Mononuclear cell (primary cell): ENCODE data around the gene ADPGK. TPM values are rescaled to one million over a fixed set of nuclear protein-coding genes. Genes with fewer than 3 reads are reported as not detected.
"Not testable (repeated sequence)": the region's sequence is repeated elsewhere in the genome, so short reads cannot be mapped to it uniquely, and the experiment has no call there.

Experiments
- H3K27me3 ChIP-seq: 2 replicates; pipeline ENCODE4 v1.6.0; 2011; ENCODE audit warnings: low read length, control low read depth; ENCODE audit not compliant: insufficient read depth
- H3K4me1 ChIP-seq: 2 replicates; pipeline ENCODE4 v1.5.1; 2011; ENCODE audit warnings: mild to moderate bottlenecking, low read length, control low read depth; ENCODE audit not compliant: insufficient read depth
- H3K4me3 ChIP-seq: 2 replicates; pipeline ENCODE4 v1.5.1; 2011; ENCODE audit warnings: mild to moderate bottlenecking, low read length, moderate library complexity
- H3K9me3 ChIP-seq: 2 replicates; pipeline ENCODE4 v1.5.1; 2011; ENCODE audit warnings: low read depth, mild to moderate bottlenecking, control low read depth, low read length
- total RNA-seq: library from RNA; depleted of rRNA; stranded (reverse); fragments of >200 nt; gene quantifications from one replicate; pipeline ENCODE4 v1.2.3, GENCODE V29; 2012

Gene ADPGK
- total RNA-seq, 1 donor: 110 TPM

DNA sequence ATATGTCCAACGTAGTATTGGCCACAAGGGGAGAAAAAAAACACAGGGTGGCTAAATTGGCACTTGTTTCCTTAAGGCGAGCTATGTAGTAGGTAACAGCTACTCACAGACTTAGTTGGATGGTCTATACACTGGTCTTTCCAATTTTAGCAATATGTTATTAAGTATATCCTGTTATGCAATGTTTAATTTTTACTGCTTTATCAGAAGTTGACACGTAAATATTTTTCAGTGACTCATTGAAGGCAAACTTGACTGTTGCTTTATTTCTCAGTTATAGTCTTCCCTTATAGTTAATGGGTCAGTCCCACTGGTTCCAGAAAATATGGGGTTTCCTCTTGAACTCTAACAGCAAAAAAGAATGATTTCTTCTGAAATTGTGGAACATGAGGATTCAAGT is 46.5 kb downstream of the ADPGK start:
- H3K4me1 ChIP-seq: peaks cover 19% of the 10 kb centered on the region
- no peak overlapping the region for H3K4me3 ChIP-seq
- H3K27me3 ChIP-seq: no peaks in the 10 kb centered on the region
- H3K9me3 ChIP-seq: no peaks in the 10 kb centered on the region

DNA sequence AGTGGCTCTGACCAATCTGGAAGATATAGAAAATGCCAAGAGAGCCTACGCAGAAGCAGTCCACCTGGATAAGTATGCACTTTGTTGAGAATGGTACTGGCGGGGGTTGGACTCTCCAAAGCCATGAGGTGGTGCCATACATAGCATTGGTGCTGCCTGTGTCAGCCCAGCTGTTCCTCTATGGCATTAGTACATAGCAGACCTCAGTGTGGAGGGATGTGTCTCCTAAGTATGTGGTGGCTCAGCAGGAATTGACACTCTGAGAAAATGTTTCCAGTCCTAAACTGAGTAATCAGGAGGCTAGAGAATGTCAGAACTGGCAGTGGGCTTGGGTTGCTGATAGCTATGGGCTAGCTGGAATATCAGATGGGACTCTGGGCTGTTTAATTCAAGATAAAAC is 48.4 kb downstream of the ADPGK start:
- no peaks in the 10 kb centered on the region for H3K27me3 ChIP-seq
- H3K4me3 ChIP-seq: no peak overlapping the region
- no peaks in the 10 kb centered on the region for H3K9me3 ChIP-seq
- H3K4me1 ChIP-seq: peaks cover 11% of the 10 kb centered on the region

DNA sequence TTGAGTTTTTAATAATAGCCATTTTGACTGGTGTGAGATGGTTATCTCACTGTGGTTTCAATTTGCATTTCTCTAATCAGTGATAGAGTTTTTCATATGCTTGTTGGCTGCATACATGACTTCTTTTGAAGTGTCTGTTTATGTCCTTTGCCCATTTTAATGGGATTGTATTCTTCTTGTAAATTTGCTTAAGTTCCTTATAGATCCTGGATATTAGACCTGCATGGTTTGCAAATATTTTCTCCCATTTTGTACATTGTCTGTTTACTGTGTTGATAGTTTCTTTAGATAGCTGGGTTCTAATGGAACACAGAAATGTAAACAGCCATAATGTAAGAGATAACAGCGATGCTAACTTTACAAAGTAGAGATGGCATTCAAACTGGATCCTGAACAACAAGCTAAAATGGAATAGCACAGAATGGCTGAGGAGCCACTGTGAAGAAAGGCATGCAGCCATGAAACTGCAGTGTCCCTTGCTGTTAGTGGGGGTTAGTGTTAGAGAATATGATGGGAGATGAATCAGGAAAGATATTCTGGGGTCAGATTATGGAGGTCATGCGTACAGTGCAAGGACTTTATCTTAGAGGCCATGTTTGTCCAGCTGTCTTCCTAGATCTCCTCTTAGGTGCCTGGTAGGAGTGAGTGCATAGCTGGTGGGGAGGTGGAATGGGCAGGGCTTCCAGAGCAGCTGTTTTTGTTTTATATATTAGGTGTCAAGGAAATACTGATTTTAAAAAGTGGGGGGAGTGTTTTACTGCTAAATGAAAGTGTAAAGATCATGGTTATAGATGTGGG is 49.4 kb downstream of the ADPGK start:
- Histone ChIP-seq H3K4me1 (peaks cover 1% of the 10 kb centered on the region), H3K27me3 (no peaks in the 10 kb centered on the region), H3K4me3 (no peak overlapping the region), H3K9me3 (no peaks in the 10 kb centered on the region)

DNA sequence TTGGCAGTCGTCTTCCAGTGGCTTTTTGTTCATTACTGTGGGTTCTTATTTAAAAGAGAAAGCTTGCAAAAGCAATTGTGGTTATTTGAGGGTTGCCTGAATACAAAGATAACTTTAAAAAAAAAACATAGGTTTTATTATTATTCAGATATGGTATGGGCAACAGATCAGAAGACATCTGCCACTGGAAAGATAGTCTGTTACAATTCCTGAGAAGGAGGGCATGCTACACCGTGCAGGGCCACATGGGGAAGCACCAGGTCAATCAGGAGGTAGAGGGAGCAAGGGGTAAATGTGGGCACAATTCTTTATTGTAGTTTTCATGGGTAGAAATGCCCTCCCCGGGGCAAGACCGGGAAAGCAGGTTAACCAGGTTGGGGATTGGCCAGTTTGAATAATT is 51.0 kb downstream of the ADPGK start:
- H3K9me3 ChIP-seq: no peaks in the 10 kb centered on the region
- H3K27me3 ChIP-seq: no peaks in the 10 kb centered on the region
- no peaks in the 10 kb centered on the region for H3K4me1 ChIP-seq
- no peak overlapping the region for H3K4me3 ChIP-seq

DNA sequence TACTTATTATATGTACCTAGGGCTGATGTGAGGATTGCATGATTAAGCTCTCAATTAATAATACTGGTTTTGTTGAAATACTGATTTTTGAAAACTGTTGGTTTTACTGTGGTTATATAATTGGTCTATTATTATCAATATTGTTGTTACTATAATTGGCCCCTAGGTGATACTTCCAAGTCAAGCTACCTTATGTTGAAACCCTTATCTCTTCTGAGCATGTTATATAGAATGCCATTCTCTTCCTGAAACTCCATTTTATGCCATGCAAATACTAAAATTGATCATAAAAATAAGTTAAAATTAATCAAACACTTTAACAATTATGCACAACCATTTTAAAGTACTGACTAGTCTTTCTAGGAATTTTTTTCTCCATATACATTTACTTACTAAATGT is 51.5 kb downstream of the ADPGK start:
- Histone ChIP-seq H3K9me3 (no peaks in the 10 kb centered on the region), H3K4me3 (no peak overlapping the region), H3K4me1 (no peaks in the 10 kb centered on the region), H3K27me3 (no peaks in the 10 kb centered on the region)

DNA sequence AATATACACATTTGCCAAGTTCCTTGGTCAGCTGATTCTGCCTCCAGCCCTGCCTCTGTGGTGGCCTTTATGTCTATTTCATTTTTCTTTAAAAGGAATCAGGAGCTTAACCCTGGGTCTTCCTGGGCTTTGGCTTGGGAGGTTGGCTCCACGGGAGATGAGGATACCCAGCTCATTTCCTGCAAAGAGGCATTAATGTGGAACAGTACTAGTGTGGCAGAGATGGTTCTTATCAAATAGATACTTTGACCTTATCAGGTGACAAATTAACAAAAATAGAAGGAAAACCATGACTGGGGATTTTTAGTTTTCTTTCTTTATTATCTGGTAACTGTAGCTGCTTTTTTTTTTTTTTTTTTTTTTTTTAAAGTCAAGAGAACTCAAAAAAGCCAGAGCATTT is 54.7 kb downstream of the ADPGK start:
- H3K4me3 ChIP-seq: no peak overlapping the region

DNA sequence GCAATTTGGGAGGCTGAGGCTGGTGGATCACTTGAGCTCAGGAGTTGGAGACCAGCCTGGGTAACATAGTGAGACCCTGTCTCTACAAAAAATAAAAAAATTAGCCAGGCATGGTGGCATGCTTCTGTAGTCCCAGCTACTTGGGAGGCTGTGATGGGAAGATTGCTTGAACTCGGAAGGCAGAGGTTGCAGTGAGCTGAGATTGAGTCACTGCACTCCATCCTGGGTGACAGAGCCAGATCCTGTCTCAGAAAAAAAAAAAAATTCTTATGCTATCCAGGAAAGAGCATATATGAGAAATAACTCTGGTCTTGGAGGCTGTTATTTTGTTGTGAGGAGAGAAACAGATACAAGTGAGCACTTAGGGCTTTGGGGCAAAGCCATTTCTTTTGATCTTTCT is 55.3 kb downstream of the ADPGK start:
- not testable (repeated sequence) for H3K9me3 ChIP-seq, H3K27me3 ChIP-seq, H3K4me1 ChIP-seq, H3K4me3 ChIP-seq

More for the DNA sequence above, 54.7 kb downstream of the ADPGK start:
- Histone ChIP-seq H3K9me3 (no peaks in the 10 kb centered on the region), H3K27me3 (no peaks in the 10 kb centered on the region), H3K4me1 (no peaks in the 10 kb centered on the region)

DNA sequence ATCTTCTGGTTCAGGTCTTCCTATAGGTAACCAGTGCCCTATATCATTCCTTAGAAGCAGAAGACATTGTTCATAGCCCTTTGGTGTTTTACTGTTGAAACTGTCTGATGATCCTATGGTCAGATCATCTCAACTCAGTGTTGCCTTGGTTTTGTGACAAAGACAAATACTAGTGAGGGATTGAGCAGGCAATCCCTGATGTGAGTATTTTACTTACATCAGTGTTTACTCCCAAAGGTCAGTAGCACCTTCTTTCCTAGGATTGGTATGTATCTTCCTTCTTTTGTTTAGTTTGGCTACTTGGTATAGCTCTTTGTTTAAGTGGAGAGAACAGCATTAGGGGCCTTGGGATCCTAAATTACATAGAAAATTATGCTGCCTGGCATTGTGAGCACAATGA is 56.4 kb downstream of the ADPGK start:
- Histone ChIP-seq H3K4me1 (no peaks in the 10 kb centered on the region), H3K27me3 (no peaks in the 10 kb centered on the region), H3K9me3 (no peaks in the 10 kb centered on the region), H3K4me3 (no peak overlapping the region)

DNA sequence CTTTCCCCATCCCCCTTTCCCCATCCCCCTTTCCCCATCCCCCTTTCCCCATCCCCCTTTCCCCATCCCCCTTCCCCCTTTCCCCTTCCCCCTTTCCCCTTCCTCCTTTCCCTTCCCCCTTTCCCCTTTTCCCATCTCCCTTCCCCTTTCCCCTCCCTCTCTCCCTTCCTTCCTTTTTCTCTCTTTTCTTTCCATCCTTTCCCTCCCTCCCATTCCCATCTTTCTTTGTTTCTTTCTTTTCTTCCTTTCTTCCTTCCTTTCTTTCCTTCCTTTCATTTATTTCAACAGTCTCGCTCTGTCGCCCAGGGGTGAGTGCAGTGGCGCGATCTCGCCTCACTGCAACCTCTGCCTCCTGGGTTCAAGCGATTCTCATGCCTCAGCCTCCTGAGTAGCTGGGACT is 57.7 kb downstream of the ADPGK start:
- not testable (repeated sequence) for H3K4me3 ChIP-seq, H3K27me3 ChIP-seq, H3K4me1 ChIP-seq, H3K9me3 ChIP-seq

DNA sequence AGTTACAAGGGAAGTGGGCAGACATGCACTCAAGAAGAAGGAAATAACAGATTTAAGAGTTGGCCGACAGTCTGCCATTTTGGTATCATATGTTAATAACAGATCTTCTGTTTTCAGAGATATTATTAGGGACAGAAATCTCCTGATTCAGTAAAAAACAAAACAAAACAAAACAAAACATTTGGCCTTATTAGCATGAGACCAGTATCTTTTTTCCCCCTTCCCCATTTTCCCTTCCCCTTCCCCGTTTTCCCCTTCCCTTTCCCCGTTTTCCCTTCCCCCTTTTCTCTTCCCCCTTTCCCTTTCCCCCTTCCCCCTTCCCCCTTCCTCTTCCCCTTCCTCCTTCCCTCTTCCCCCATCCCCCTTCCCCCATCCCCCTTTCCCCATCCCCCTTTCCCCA is 58.1 kb downstream of the ADPGK start:
- Histone ChIP-seq H3K27me3 (no peaks in the 10 kb centered on the region), H3K4me3 (no peak overlapping the region), H3K9me3 (no peaks in the 10 kb centered on the region), H3K4me1 (no peaks in the 10 kb centered on the region)

DNA sequence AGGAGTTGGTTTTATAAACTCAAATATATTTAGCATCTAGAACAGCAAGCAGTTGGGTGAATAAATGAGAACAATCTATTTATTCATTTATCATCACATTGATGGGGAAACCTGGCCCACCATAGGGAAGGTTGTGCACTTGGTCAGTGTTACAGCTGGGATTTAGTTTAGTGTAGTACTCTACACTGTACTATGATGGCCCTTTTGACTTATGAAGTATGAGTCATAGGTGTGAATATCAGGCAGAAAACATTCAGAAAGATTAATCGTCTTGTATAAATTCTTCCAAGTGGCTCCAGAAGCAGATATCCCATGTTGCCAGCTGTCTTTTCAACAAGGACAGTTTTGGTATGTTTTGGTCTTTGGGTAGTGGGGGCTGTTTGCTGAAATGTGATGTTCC is 59.5 kb downstream of the ADPGK start:
- H3K27me3 ChIP-seq: no peaks in the 10 kb centered on the region
- H3K9me3 ChIP-seq: no peaks in the 10 kb centered on the region
- H3K4me1 ChIP-seq: no peaks in the 10 kb centered on the region
- H3K4me3 ChIP-seq: no peak overlapping the region

DNA sequence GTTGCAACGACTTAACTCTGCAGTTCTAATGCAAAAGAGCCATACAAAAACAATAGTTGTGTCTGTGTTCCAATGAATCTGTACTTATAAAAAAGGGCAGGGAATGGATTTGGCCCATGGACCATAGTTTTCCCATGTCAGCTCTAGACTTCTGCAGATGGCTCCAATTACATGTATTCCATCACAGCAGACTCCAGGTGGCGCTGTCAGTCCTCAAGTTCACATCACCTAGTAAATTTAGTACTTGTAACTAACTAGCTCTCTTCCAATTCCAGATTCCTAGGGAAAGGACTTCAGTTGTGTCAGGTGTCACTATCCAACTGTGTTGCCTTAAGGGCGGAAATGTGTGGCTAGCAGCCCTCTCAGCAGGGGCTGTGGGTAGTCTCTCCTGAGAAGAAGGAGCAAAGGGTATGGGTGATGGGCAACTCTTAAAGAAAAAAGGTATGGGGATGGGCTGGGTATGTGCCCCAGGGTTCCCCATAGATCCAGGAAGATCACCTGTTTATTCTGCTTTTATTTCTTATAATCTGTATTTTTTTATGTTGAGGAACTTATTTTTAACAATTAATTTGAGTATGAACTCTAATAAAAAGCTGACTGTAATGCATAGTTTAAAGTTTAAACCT is 61.4 kb downstream of the ADPGK start:
- Histone ChIP-seq H3K9me3 (no peaks in the 10 kb centered on the region), H3K4me3 (no peak overlapping the region), H3K27me3 (no peaks in the 10 kb centered on the region), H3K4me1 (no peaks in the 10 kb centered on the region)

DNA sequence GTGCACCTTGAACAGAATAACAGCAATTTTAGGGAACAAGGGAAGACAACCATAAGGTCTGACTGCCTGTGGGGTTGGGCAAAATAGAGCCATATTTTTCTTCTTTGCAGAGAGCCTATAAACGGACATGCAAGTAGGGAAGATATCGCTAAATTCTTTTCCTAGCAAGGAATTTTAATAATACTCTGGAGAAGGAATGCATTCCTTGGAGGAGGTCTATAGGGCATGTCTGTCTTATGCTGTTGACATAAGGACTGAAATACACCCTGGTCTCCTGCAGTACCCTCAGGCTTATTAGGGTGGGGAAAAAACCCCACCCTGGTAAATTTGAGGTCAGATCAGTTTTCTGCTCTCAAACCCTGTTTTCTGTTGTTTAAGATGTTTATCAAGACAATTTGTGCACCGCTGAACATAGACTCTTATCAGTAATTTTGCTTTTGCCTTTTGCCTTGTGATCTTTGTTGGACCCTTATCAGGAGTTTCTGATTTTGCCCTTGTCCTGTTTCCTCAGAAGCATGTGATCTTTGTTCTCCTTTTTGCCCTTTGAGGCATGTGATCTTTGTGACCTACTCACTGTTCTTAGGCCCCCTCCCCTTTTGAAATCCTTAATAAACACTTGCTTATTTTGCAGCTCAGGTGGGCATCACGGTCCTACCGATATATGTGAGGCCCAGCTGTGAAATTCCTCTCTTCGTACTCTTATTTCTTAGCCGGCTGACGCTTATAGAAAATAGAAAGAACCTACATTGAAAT is 74.8 kb downstream of the ADPGK start:
- not testable (repeated sequence) for H3K4me1 ChIP-seq, H3K4me3 ChIP-seq, H3K9me3 ChIP-seq, H3K27me3 ChIP-seq

DNA sequence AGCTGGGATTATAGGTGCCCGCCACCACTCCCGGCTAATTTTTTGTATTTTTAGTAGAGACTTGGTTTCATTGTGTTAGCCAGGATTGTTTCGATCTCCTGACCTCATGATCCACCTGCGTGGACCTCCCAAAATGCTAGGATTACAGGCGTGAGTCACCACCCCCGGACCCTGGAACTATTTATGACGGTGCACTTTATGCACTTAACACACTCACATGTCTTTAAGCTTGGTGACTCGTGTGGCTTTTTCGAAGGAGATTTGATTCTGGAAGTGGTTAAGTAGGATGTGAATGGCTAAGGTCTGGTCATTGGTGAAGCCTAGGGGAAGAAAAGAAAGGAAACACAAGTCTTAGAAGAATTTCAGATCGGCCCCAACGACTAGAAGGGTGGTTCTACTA is 77.3 kb downstream of the ADPGK start:
- Histone ChIP-seq H3K4me1 (no peaks in the 10 kb centered on the region), H3K4me3 (no peak overlapping the region), H3K9me3 (no peaks in the 10 kb centered on the region), H3K27me3 (no peaks in the 10 kb centered on the region)
